Cardiac fibroblast (primary cell): ENCODE results near the gene ZNF775.

Experiments used
- DNase-seq, 2 donors: peaks; one replicate each; pipeline versions ENCODE4 v3.0.0 to v3.0.0-alpha.2; 2010; ENCODE audit warnings: low read depth in 2 of 2
- H3K4me3 ChIP-seq, 2 donors: replicated peaks in 1 of 2; 1 replicate in 1 of 2; 2 replicates in 1 of 2; pipeline ENCODE4 v1.5.1; 2011; ENCODE audit warnings: low read depth in 2 of 2, low read length in 2 of 2, mild to moderate bottlenecking in 2 of 2, moderate library complexity in 1 of 2
- CTCF ChIP-seq: IDR thresholded peaks from one replicate; pipeline ENCODE4 v1.5.1; 2011; ENCODE audit warnings: low read depth, mild to moderate bottlenecking, low read length, inconsistent platforms

Gene ZNF775

GRCh38 chr7:150411606-150412005, 32.5 kb downstream of the ZNF775 start:
- no peak for TF ChIP-seq CTCF
- H3K4me3 ChIP-seq: no peak overlapping the region
- DNase-seq: no peak

GRCh38 chr7:150412016-150412415, 32.9 kb downstream of the ZNF775 start:
- no peak for DNase-seq
- TF ChIP-seq CTCF: no peak
- no peak overlapping the region for H3K4me3 ChIP-seq

- no peak for DNase-seq
- no peak for TF ChIP-seq CTCF
- no peak overlapping the region for H3K4me3 ChIP-seq
These were observed 33.7 kb downstream of the ZNF775 start for GRCh38 chr7:150412518-150413488.

GRCh38 chr7:150413640-150414081, 34.5 kb downstream of the ZNF775 start:
- TF ChIP-seq CTCF: no peak
- H3K4me3 ChIP-seq: no peak overlapping the region
- peak in 1 of 2 donors; percentile 20 for DNase-seq

- TF ChIP-seq CTCF: no peak
- no peak for DNase-seq
- no peak overlapping the region for H3K4me3 ChIP-seq
These were observed 36.3 kb downstream of the ZNF775 start for GRCh38 chr7:150415161-150416153.

- no peak overlapping the region for H3K4me3 ChIP-seq
- no peak for TF ChIP-seq CTCF
- no peak for DNase-seq
These were observed 38.1 kb downstream of the ZNF775 start for GRCh38 chr7:150417239-150417638.
